ENCODE measurements around the gene L2HGDH. TPM values are rescaled to one million over a fixed set of nuclear protein-coding genes. Genes with fewer than 3 reads are reported as not detected.

Gene L2HGDH
- total and polyA plus RNA-seq, 2 experiments from 2014 or later = 5.8 to 9.7 TPM

DNA sequence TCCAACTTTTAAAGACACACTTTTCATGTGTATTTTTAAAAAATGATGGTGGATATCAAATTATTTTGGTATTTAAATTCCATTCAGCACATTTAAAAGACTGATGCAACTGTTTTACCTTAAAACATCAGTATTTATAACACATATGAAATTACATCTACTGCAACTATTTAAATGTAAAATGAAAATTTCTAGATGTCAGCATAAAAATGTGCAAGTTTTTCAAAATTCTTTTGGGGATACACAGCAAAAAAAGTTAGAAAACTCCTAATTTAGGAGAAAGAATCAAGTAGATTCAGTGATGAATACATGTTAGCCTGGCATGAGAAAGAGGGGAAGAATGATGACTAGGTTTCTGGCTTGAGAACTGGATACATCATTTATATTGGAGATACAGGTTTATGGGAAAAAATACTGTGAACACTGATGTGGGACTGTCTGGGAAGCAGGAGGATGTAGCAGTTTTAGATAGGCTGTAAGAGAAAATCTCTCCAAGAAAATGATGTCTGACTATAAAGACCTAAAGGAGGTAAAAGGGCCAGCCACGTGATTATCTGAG, 89.9 kb downstream of the L2HGDH start:
- Histone ChIP-seq H3K4me3 (no peak overlapping the region), H3K36me3 (replicated peaks; ENCODE audit: insufficient read depth, low read depth) (no peaks in the 10 kb centered on the region), H2AFZ (no peak overlapping the region), H3K79me2 (peaks cover 98% of the 10 kb centered on the region), H3K4me1 (ENCODE audit: insufficient read depth) (peaks cover 14% of the 10 kb centered on the region), H3K9me2 (replicated peaks; ENCODE audit: insufficient read depth) (no peaks in the 10 kb centered on the region), H3K4me2 (no peak overlapping the region), H3K27ac (no peak overlapping the region), H4K20me1 (ENCODE audit: insufficient read depth, poor library complexity, severe bottlenecking) (peaks cover 56% of the 10 kb centered on the region), H3K27me3 (no peaks in the 10 kb centered on the region), H3K9me3 (ENCODE audit: low read depth) (no peaks in the 10 kb centered on the region)
- TF ChIP-seq CTCF (IDR thresholded peaks at IDR 0.05; ENCODE audit: poor library complexity) = no peak
- TF ChIP-seq EZH2 (IDR thresholded peaks at IDR 0.05; ENCODE audit: borderline replicate concordance) = no peak
- TF ChIP-seq EZH2phosphoT487 (IDR thresholded peaks at IDR 0.05; ENCODE audit: low read depth, severe bottlenecking, unreplicated experiment) = no peak
- WGBS (ENCODE audit: low lambda C conversion rate, missing lambda C conversion rate) = 81% methylated on average over 1 of the region's 1 CpG
- DNase-seq (ENCODE audit: low spot score) = no peak

DNA sequence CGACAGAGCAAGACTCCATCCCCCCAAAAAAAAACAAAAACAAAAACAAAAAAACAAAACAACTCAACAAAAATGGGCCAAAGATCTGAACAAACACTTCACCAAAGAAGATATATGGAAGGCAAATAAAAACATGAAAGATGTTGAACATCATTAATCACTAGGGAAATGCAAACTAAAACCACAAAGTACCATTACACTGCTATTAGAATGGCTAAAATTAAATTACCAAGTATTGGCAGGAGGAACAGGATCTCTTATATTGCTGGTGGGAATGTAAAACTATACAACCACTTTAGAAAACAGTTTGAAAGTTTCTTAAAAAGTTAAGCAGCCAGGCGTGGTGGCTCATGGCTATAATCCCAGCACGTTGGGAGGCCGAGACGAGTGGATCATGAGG, 93.5 kb downstream of the L2HGDH start:
- H3K4me3 ChIP-seq = no peak overlapping the region
- no peak overlapping the region for H3K4me2 ChIP-seq
- H3K79me2 ChIP-seq = peaks cover 98% of the 10 kb centered on the region
- no peak overlapping the region for H3K27ac ChIP-seq
- no peaks in the 10 kb centered on the region for H3K4me1 ChIP-seq (ENCODE audit: insufficient read depth)
- TF ChIP-seq CTCF (IDR thresholded peaks at IDR 0.05; ENCODE audit: poor library complexity) (no peak), EZH2phosphoT487 (IDR thresholded peaks at IDR 0.05; ENCODE audit: low read depth, severe bottlenecking, unreplicated experiment) (no peak), EZH2 (IDR thresholded peaks at IDR 0.05; ENCODE audit: borderline replicate concordance) (no peak)
- H3K36me3 ChIP-seq (replicated peaks; ENCODE audit: insufficient read depth, low read depth) = no peaks in the 10 kb centered on the region
- H4K20me1 ChIP-seq (ENCODE audit: insufficient read depth, poor library complexity, severe bottlenecking) = peaks cover 38% of the 10 kb centered on the region
- 93% methylated on average over 5 of the region's 5 CpGs for WGBS (ENCODE audit: low lambda C conversion rate, missing lambda C conversion rate)
- H3K27me3 ChIP-seq = no peaks in the 10 kb centered on the region
- DNase-seq (ENCODE audit: low spot score) = no peak
- no peaks in the 10 kb centered on the region for H3K9me3 ChIP-seq (ENCODE audit: low read depth)
- H2AFZ ChIP-seq = no peak overlapping the region
- H3K9me2 ChIP-seq (replicated peaks; ENCODE audit: insufficient read depth) = no peaks in the 10 kb centered on the region

GRCh38 chr14:50215416-50215815, 96.6 kb downstream of the L2HGDH start:
- DNase-seq (ENCODE audit: low spot score) = no peak
- no peaks in the 10 kb centered on the region for H3K4me1 ChIP-seq (ENCODE audit: insufficient read depth)
- no peak overlapping the region for H2AFZ ChIP-seq
- H3K4me3 ChIP-seq = no peak overlapping the region
- H3K4me2 ChIP-seq = no peak overlapping the region
- H3K27ac ChIP-seq = no peak overlapping the region
- no peaks in the 10 kb centered on the region for H3K9me3 ChIP-seq (ENCODE audit: low read depth)
- no peaks in the 10 kb centered on the region for H3K36me3 ChIP-seq (replicated peaks; ENCODE audit: insufficient read depth, low read depth)
- H3K9me2 ChIP-seq (replicated peaks; ENCODE audit: insufficient read depth) = no peaks in the 10 kb centered on the region
- WGBS (ENCODE audit: low lambda C conversion rate, missing lambda C conversion rate) = 87% methylated on average over 2 of the region's 2 CpGs
- no peaks in the 10 kb centered on the region for H3K27me3 ChIP-seq
- TF ChIP-seq CTCF (IDR thresholded peaks at IDR 0.05; ENCODE audit: poor library complexity) (no peak), EZH2 (IDR thresholded peaks at IDR 0.05; ENCODE audit: borderline replicate concordance) (no peak), EZH2phosphoT487 (IDR thresholded peaks at IDR 0.05; ENCODE audit: low read depth, severe bottlenecking, unreplicated experiment) (no peak)
- peaks cover 26% of the 10 kb centered on the region for H4K20me1 ChIP-seq (ENCODE audit: insufficient read depth, poor library complexity, severe bottlenecking)
- H3K79me2 ChIP-seq = peaks cover 98% of the 10 kb centered on the region

Data from hepatocyte (in vitro differentiated cells).